Gastroesophageal sphincter (tissue), 4 donors: Measurements from ENCODE around the gene TTLL4. TPM values are rescaled to one million over a fixed set of nuclear protein-coding genes. Genes with fewer than 3 reads are reported as not detected.
A peak's percentile ranks its signal among the peaks of the same experiment; 100 is the strongest.

Experiments used
- ATAC-seq: fragments of 150-250 bp; one replicate; pipeline ENCODE4 v1.9.1; 2016; ENCODE audit warnings: mild to moderate bottlenecking, moderate library complexity
- H3K27ac ChIP-seq, 4 donors: fragments of 200-600 bp; sonication (generic) in 3 of 4; 1 replicate in 3 of 4; 2 replicates in 1 of 4; pipeline ENCODE4 v1.5.1; 2016 to 2019
- H3K27me3 ChIP-seq: fragments of 200-600 bp; sonication (generic); one replicate; pipeline ENCODE4 v1.5.1; 2019
- H3K36me3 ChIP-seq, 2 donors: fragments of 200-600 bp; sonication (generic); one replicate each; pipeline ENCODE4 v1.5.1; 2019; ENCODE audit warnings: control low read depth in 1 of 2
- H3K4me1 ChIP-seq, 3 donors: fragments of 200-600 bp; sonication (generic); 1 replicate in 2 of 3; 2 replicates in 1 of 3; pipeline ENCODE4 v1.5.1; 2016 to 2019; ENCODE audit warnings: control low read depth in 2 of 3
- H3K4me3 ChIP-seq, 2 donors: fragments of 200-600 bp; sonication (generic); one replicate each; pipeline ENCODE4 v1.5.1; 2019; ENCODE audit warnings: mild to moderate bottlenecking in 1 of 2, moderate library complexity in 1 of 2
- H3K9me3 ChIP-seq, 3 donors: fragments of 200-600 bp; sonication (generic); one replicate each; pipeline ENCODE4 v1.5.1; 2017 to 2019; ENCODE audit warnings: control low read depth in 2 of 3
- CTCF ChIP-seq, 4 experiments: fragments of 200-600 bp in 2 of 4; fragments of 450-650 bp in 2 of 4; sonication (generic) in 1 of 4; IDR thresholded peaks; one replicate each; pipeline ENCODE4 v1.5.1; 2017 to 2019; ENCODE audit warnings: antibody characterized with exemption in 4 of 4, mild to moderate bottlenecking in 2 of 4, moderate library complexity in 2 of 4
- EP300 ChIP-seq: sonication (generic); formaldehyde crosslinking; IDR thresholded peaks from one replicate; pipeline ENCODE4 v1.6.1; 2017; ENCODE audit warnings: antibody characterized with exemption, mild to moderate bottlenecking
- POLR2A ChIP-seq, 2 donors: fragments of 450-650 bp; IDR thresholded peaks; one replicate each; pipeline ENCODE4 v1.6.1; 2017; ENCODE audit warnings: antibody characterized with exemption in 2 of 2, mild to moderate bottlenecking in 2 of 2, moderate library complexity in 1 of 2
- POLR2AphosphoS5 ChIP-seq: sonication (generic); formaldehyde crosslinking; IDR thresholded peaks from one replicate; pipeline ENCODE4 v1.6.1; 2017; ENCODE audit warnings: antibody characterized with exemption
- WGBS, 2 donors: methylation state at CpG; one replicate each; pipeline ENCODE4 v1.1.5; 2018; ENCODE audit warnings: low coverage in 1 of 2; 5-methylcytosine and 5-hydroxymethylcytosine counted together
- total RNA-seq, 4 donors: library from RNA; depleted of rRNA; stranded (reverse); fragments of >200 nt; gene quantifications; one replicate each; pipeline ENCODE4 v1.1.0, GENCODE V29; 2016

Gene TTLL4
- total RNA-seq, 4 donors from 2014 or later: 6.5 to 12.1 (median 8.7) TPM

GRCh38 chr2:218745559-218746469 is 35.2 kb downstream of the TTLL4 start:
- peaks cover 0 to 17% (median 0%) of the 10 kb centered on the region in 3 donors for H3K4me1 ChIP-seq
- peak overlapping the region in 3 of 4 donors; percentile 53 to 60 (median 59) for H3K27ac ChIP-seq
- H3K36me3 ChIP-seq: peaks cover 0 to 82% of the 10 kb centered on the region in 2 donors
- TF ChIP-seq CTCF (IDR thresholded peaks at IDR 0.05) (no peak), EP300 (no peak), POLR2A (IDR thresholded peaks at IDR 0.05) (no peak), POLR2AphosphoS5 (no peak)
- WGBS, 2 donors: 62% methylated on average over 5 of the region's 10 CpGs; no CpG with 5 or more reads in 1 of the 2 donors
- no peak overlapping the region for H3K4me3 ChIP-seq
- no peaks in the 10 kb centered on the region for H3K27me3 ChIP-seq
- peak; percentile 64 for ATAC-seq
- H3K9me3 ChIP-seq: no peaks in the 10 kb centered on the region

GRCh38 chr2:218746470-218746795 is 35.8 kb downstream of the TTLL4 start:
- WGBS, 2 donors: 100% methylated on average over 1 of the region's 1 CpG
- Histone ChIP-seq H3K4me3 (no peak overlapping the region), H3K27ac (peak overlapping the region in 2 of 4 donors; percentile 43 to 54), H3K27me3 (no peaks in the 10 kb centered on the region), H3K4me1 (peaks cover 0 to 17% (median 0%) of the 10 kb centered on the region in 3 donors), H3K36me3 (peaks cover 0 to 82% of the 10 kb centered on the region in 2 donors), H3K9me3 (no peaks in the 10 kb centered on the region)
- TF ChIP-seq EP300 (no peak), POLR2AphosphoS5 (no peak), POLR2A (IDR thresholded peaks at IDR 0.05) (no peak), CTCF (IDR thresholded peaks at IDR 0.05) (no peak)
- ATAC-seq: no peak

GRCh38 chr2:218746960-218747359 is 36.3 kb downstream of the TTLL4 start:
- H3K27ac ChIP-seq: peak overlapping the region in 3 of 4 donors; percentile 17 to 24 (median 20)
- 86 to 90% methylated on average over 5 to 6 of the region's 10 CpGs for WGBS, 2 donors
- peaks cover 0 to 82% of the 10 kb centered on the region in 2 donors for H3K36me3 ChIP-seq

GRCh38 chr2:218748741-218749441 is 38.3 kb downstream of the TTLL4 start:
- Histone ChIP-seq H3K27ac (no peak overlapping the region), H3K4me1 (peaks cover 0 to 17% (median 0%) of the 10 kb centered on the region in 3 donors), H3K36me3 (peaks cover 0 to 90% of the 10 kb centered on the region in 2 donors), H3K9me3 (no peaks in the 10 kb centered on the region), H3K27me3 (no peaks in the 10 kb centered on the region), H3K4me3 (no peak overlapping the region)
- ATAC-seq: no peak
- no peak for TF ChIP-seq EP300
- TF ChIP-seq POLR2A (IDR thresholded peaks at IDR 0.05): no peak
- TF ChIP-seq POLR2AphosphoS5: no peak
- no peak for TF ChIP-seq CTCF (IDR thresholded peaks at IDR 0.05)
- WGBS, 2 donors: 91 to 100% methylated on average over 5 to 6 of the region's 8 CpGs

More at GRCh38 chr2:218746960-218747359, 36.3 kb downstream of the TTLL4 start:
- Histone ChIP-seq H3K4me1 (peaks cover 0 to 17% (median 0%) of the 10 kb centered on the region in 3 donors), H3K9me3 (no peaks in the 10 kb centered on the region), H3K4me3 (no peak overlapping the region), H3K27me3 (no peaks in the 10 kb centered on the region)
- TF ChIP-seq POLR2A (IDR thresholded peaks at IDR 0.05) (no peak), EP300 (no peak), CTCF (IDR thresholded peaks at IDR 0.05) (no peak), POLR2AphosphoS5 (no peak)
- no peak for ATAC-seq
